CD4-positive, alpha-beta T cell treated with Interleukin-12 subunit alpha and Interleukin-12 subunit beta, for 1 hour (primary cell): ENCODE data around the gene GSK3A.

Experiments
- DNase-seq: peaks from one replicate; pipeline ENCODE4 v3.0.0-alpha.2; 2020

GSK3A gene

DNA sequence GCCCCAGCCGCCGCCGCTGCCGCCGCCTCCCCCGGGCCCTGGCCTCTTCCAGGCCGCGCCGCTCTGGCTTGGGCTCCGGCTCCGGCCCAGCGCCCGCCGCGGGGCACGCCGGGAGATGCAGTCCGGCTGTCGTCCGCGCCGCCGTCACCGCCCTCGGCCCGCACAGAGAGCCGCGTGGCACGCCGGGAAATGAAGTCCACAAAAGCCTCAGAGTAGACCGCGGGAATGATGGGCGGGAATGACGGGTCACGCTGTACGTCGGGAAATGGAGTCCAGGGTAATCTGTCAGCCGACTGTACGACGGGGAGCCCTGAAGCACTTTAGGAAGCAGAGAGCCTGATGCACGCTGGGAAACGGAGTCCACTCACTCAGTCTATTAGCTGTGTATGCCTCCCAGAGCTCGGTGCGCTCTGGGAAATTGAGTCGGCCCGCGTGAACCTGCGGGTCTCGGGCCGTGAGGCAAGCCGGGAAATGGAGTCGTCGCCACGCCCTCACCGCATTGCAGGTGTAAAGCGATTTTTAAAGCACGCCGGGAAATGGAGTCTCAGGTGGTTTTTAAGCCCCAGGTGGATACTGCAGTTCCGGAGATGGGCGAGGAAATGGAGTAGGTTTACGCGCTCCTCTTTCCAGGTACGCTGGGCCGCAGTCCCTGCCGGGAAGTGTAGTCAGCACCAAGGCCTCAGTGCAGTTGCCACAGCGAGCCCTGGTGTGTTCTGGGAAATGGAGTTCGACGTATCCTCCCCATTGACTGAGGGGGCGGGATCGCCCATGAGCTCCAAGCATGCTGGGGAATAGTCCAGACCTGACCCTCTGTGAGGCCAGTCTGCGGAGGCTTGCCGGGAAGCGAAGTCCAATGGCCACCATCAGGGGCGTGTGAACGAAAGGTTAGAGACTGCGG is at the start of gene GSK3A:
TSS of gene GSK3A (minus strand) at position 91 of the 898 bp plus-strand sequence. CDS start 137 bp downstream, outside the sequence.
- DNase-seq: peak; percentile 97

DNA sequence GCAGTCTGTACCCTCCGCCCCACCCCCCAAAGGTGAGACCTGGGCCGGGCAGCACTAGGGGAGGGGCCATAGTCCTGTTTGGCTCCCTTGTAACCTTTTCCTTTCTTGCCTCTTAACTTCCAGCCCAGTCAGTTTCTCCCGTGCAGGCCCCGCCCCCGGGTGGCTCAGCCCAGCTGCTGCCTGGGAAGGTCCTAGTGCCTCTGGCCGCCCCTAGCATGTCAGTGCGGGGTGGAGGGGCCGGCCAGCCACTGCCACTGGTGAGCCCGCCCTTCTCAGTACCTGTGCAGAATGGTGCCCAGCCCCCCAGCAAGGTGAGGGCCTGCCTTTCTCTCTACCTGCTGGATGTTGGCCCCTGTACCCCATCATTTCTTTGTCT is 49.0 kb upstream of the GSK3A start:
- DNase-seq: no peak

DNA sequence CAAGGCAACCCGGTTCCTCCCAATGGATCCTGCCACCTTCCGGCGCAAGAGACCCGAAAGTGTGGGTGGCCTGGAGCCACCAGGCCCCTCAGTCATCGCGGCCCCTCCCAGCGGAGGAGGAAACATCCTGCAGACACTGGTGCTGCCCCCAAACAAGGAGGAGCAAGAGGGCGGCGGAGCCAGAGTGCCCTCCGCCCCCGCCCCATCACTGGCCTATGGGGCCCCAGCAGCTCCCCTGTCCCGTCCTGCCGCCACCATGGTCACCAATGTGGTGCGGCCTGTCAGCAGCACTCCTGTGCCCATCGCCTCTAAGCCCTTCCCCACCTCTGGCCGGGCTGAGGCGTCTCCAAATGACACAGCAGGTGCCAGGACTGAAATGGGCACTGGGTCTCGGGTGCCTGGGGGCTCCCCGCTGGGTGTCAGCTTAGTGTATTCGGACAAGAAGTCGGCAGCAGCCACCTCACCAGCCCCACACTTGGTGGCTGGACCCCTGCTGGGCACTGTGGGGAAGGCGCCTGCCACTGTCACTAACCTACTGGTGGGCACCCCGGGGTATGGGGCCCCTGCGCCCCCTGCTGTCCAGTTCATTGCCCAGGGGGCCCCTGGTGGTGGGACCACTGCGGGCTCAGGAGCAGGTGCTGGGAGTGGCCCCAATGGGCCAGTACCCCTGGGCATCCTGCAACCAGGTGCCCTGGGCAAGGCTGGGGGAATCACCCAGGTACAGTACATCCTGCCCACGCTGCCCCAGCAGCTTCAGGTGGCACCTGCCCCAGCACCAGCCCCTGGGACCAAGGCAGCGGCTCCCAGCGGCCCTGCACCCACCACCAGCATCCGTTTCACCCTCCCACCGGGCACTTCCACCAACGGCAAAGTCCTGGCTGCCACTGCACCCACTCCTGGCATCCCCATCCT is 48.4 kb upstream of the GSK3A start:
- DNase-seq: peak; percentile 68

GRCh38 chr19:42290136-42290522 is 47.7 kb upstream of the GSK3A start:
- DNase-seq: no peak

GRCh38 chr19:42289556-42290041 is 47.2 kb upstream of the GSK3A start:
- DNase-seq: no peak

- DNase-seq: no peak
These were observed 46.6 kb upstream of the GSK3A start for GRCh38 chr19:42288881-42289555.

DNA sequence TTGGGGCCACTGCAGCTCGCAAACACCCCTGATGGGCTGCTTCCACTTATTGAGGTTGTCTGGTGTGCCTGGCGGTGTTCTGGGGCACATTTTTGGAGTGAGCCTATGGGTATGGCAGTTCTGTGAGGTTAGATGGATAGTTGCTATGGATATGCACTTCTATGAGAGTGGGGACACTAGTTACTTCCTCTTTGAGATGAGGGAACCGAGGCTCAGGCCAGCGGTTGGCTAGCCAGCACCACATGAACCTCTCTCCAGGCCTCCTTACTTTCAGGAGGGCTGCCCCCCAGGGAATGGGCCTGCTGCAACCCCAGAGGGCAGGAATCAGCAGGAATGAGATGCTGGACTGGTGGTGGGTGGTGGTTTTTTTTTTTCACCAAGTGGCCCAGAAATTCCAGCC is 46.0 kb upstream of the GSK3A start:
- no peak for DNase-seq

DNA sequence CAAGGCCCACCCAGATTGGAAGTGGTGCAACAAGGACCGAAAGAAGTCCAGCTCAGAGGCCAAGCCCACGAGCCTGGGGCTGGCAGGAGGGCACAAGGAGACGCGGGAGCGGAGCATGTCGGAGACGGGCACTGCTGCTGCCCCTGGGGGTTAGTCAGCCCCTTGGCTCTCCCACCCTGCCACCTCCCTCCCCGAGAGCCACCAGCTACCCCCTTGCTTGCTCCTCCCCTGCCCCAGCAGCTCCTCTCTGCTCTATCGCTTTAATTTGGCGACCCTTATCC is 45.4 kb upstream of the GSK3A start:
- DNase-seq: no peak

DNA sequence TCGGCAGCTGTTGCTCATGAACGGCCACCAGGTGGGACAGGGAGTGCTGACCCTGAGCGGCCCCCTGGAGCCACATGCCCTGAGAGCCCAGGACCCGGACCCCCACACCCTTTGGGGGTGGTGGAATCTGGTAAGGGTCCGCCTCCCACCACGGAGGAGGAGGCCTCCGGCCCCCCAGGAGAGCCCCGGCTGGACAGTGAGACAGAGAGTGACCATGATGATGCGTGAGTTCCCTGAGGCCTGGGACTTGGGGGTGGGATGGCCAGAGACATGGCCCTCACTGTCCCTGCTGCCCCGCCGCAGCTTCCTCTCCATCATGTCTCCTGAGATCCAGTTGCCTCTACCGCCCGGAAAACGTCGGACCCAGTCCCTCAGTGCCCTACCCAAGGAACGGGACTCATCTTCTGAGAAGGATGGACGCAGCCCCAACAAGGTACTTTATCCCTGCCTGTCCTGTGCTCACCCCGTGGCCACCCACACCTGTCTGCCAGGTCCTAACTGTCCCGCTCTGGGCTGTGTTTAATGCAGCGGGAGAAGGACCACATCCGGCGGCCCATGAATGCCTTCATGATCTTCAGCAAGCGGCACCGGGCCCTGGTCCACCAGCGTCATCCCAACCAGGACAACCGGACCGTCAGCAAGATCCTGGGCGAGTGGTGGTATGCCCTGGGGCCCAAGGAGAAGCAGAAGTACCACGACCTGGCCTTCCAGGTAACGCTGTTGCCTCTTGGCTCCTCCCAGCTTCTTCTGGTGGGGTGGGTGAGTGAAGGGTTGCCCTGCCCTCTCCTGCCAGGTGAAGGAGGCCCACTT is 44.8 kb upstream of the GSK3A start:
- DNase-seq: no peak

DNA sequence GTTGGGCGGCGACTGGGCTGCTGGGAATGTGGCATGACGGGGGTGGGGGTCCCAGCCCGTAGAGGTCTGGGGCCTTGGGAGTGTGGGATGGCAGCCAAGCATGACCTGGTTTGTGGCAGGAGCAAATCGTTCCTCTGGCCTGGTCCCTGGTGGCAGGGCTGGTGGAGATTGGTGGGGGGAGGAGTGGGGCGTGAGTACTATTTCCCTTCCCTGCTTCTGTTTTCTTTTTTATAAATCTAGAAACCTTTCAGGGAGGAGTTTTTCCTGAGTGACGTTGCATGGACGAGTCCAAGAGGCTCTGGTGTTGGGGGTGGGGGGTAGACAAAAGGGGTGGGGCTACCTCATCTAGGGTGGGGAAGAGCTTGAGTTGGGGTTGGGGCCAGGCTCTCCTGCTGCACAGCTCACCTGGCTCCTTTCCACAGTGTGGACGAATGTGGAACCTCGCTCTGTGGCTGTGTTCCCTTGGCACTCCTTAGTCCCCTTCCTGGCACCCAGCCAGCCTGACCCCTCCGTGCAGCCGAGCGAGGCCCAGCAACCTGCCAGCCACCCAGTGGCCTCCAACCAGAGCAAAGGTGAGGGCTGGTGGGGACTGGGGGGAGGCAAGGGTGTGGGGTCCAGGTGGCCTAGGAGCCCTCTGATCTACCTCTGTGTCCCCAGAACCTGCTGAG is 44.1 kb upstream of the GSK3A start:
- no peak for DNase-seq

DNA sequence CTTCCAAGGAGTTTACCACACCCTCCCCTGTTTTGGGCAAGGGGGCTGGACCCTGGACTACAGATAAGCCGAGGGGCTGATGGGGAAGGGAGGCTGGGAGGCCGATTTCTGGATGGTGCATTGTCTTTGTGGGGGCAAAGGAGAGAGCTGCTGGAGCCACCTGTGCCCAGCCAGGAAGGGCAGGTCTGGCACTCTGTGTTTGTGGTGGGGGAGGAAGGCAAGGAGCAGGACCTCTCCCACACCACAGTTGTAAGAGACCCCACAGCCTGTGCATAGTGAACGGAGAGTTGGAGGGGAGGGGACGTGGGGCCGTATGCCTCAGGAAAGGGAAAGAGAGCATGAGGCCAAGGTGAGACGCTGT is 43.6 kb upstream of the GSK3A start:
- no peak for DNase-seq

DNA sequence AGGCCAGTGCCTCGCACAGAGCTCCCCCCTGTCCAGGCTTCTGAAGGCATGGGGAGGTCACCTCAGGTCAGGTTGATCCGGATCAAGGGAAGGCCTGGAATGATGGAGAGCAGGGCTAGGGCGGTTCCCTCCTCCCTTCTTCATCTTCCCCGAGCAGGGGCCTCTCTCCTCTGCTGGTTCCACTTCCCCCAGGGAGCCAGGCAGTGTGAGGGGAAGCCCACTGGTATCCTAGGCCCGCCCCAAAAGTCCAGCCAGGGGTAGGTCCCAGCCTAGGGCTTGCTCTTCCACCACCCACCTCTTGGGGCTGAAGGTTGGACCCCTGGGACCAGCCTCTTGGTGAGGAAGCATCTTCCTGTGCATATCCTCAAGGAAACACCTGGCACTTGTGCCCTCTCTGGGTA is 43.1 kb upstream of the GSK3A start:
- no peak for DNase-seq

GRCh38 chr19:42284591-42285341 is 42.4 kb upstream of the GSK3A start:
- peak; percentile 33 for DNase-seq

- DNase-seq: peak; percentile 93
These were observed 41.7 kb upstream of the GSK3A start for GRCh38 chr19:42284066-42284501.

GRCh38 chr19:42283188-42284065 is 41.0 kb upstream of the GSK3A start:
- DNase-seq: peak; percentile 97

GRCh38 chr19:42282819-42283187 is 40.4 kb upstream of the GSK3A start:
- DNase-seq: no peak

DNA sequence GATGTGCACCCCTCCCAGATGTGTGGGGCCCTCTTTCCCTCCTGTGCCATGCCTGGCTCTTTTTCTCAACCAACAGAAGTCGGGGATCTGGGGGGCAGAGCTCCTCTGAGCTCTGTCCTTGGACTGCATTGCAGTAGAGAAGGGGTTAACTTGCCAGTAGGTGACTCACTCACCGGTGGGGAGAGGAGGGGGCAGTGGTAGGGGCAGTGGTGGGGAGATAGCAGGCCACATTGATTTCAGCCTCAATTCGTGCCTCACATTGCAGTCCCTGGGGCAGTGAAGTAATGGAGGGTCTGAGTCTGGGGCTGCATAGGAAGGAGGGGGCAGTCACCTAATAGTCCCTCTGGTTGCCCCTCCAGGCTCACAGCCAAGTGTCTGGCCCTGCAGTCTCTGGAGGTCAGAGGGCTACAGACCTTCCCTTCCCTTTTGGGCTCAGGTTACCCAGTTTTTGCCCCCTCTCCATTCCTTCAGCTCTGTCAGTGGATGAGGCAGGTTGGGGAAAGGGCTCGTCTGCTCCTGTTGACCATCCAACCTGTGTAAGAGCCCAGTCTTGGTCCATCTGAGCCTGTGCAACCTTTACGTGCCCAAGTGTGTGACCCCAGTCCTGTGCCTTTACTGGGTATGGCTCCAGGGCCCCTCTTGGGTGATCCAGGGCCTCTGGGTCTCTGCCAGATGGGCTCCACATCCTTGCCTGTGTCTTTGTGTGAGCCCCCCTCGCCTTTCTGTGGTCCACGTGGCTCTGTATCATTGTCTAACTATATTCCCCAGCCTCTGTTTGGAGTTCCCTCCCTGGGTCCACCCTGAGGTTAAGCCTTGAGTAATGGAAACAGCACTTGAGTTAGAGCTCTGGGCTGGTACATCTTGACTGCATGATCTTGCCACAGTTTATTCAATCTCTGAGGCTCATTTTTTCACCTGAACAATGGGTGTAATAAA is 39.7 kb upstream of the GSK3A start:
- no peak for DNase-seq

DNA sequence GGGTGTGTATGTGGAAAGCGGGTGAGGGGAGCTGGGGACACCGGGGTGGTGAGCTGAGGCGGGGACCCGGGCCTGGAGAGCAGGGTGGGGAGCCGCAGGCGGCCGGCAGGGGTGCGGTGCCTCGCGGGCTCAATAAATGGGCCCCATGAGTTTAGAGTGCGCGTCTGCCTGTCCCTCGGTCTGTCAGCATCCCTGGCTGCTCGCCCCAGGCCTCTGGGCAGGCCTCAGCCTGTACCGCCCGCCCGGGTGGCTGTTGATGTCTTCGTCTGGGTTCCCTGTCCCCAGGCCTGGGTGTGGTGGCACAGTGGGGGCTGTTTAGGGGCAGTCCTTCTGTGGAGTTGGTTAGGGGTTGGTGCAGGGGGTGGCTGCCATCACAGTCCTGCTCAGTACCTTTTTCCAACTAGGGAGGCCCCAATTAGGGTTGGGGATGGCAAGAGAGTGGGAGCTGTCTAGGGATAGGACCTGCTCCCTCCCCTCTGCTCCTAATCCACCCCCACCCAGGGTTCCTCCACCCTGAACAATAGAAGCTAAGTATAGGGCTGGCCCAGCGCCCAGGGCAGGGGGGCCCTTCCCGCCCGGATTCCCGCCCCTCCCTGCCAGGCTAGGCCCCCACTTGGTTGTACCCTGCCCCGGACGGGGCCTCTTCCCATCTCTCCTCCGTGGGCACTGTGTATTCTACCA is 38.9 kb upstream of the GSK3A start:
- DNase-seq: peak; percentile 41

GRCh38 chr19:42280815-42281145 is 38.4 kb upstream of the GSK3A start:
- DNase-seq: no peak
